ENCODE measurements around the gene RALB.

- TF ChIP-seq, protein P1, sequence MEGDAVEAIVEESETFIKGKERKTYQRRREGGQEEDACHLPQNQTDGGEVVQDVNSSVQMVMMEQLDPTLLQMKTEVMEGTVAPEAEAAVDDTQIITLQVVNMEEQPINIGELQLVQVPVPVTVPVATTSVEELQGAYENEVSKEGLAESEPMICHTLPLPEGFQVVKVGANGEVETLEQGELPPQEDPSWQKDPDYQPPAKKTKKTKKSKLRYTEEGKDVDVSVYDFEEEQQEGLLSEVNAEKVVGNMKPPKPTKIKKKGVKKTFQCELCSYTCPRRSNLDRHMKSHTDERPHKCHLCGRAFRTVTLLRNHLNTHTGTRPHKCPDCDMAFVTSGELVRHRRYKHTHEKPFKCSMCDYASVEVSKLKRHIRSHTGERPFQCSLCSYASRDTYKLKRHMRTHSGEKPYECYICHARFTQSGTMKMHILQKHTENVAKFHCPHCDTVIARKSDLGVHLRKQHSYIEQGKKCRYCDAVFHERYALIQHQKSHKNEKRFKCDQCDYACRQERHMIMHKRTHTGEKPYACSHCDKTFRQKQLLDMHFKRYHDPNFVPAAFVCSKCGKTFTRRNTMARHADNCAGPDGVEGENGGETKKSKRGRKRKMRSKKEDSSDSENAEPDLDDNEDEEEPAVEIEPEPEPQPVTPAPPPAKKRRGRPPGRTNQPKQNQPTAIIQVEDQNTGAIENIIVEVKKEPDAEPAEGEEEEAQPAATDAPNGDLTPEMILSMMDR (IDR thresholded peaks at IDR 0.05), result no peak
- no peak for TF ChIP-seq ZFX (IDR thresholded peaks at IDR 0.05; ENCODE audit: borderline replicate concordance)
These were observed 73.4 kb downstream of the RALB start for GRCh38 chr2:120326066-120326465.
